ENCODE results near the gene TCF4.

Gene TCF4

GRCh38 chr18:55258088-55258487, 329.9 kb downstream of the TCF4 start:
- Histone ChIP-seq H3K4me1 (ENCODE audit: control insufficient read depth, low read length) (no peaks in the 10 kb centered on the region), H3F3A (ENCODE audit: control insufficient read depth, insufficient read depth) (0 out of 2 replicates have a peak, but pooled peaks cover 3% of the 10 kb centered on the region), H3K9me3 (ENCODE audit: control insufficient read depth, insufficient read depth, low read length) (no peaks in the 10 kb centered on the region), H3K27me3 (ENCODE audit: control insufficient read depth, low read length) (no peaks in the 10 kb centered on the region), H3K4me3 (ENCODE audit: low read length) (no peak overlapping the region), H3K4me2 (ENCODE audit: low read length) (no peak overlapping the region), H4K20me1 (ENCODE audit: control insufficient read depth, insufficient read depth, low read depth, low read length) (no peaks in the 10 kb centered on the region), H3K79me2 (ENCODE audit: control insufficient read depth, low read length) (no peaks in the 10 kb centered on the region), H3K36me3 (ENCODE audit: control insufficient read depth, low read length) (peaks cover 99% of the 10 kb centered on the region), H3K27ac (ENCODE audit: low read depth, low read length) (no peak overlapping the region), H3K9me2 (replicated peaks; ENCODE audit: control insufficient read depth, low read length) (no peaks in the 10 kb centered on the region)
- TF ChIP-seq CTCF (IDR thresholded peaks at IDR 0.05; ENCODE audit: low read depth, low read length, poor library complexity, severe bottlenecking), result no peak
- TF ChIP-seq EZH2phosphoT487 (IDR thresholded peaks at IDR 0.05; ENCODE audit: borderline replicate concordance, low read length), result no peak

- no peaks in the 10 kb centered on the region for H4K20me1 ChIP-seq (ENCODE audit: control insufficient read depth, insufficient read depth, low read depth, low read length)
- no peaks in the 10 kb centered on the region for H3K9me2 ChIP-seq (replicated peaks; ENCODE audit: control insufficient read depth, low read length)
- H3K27me3 ChIP-seq (ENCODE audit: control insufficient read depth, low read length), result no peaks in the 10 kb centered on the region
- H3K4me3 ChIP-seq (ENCODE audit: low read length), result no peak overlapping the region
- 0 out of 2 replicates have a peak, but pooled peaks cover 3% of the 10 kb centered on the region for H3F3A ChIP-seq (ENCODE audit: control insufficient read depth, insufficient read depth)
- peaks cover 99% of the 10 kb centered on the region for H3K36me3 ChIP-seq (ENCODE audit: control insufficient read depth, low read length)
- TF ChIP-seq CTCF (IDR thresholded peaks at IDR 0.05; ENCODE audit: low read depth, low read length, poor library complexity, severe bottlenecking) (no peak), EZH2phosphoT487 (IDR thresholded peaks at IDR 0.05; ENCODE audit: borderline replicate concordance, low read length) (no peak)
- no peak overlapping the region for H3K27ac ChIP-seq (ENCODE audit: low read depth, low read length)
- no peaks in the 10 kb centered on the region for H3K9me3 ChIP-seq (ENCODE audit: control insufficient read depth, insufficient read depth, low read length)
- no peaks in the 10 kb centered on the region for H3K4me1 ChIP-seq (ENCODE audit: control insufficient read depth, low read length)
- no peak overlapping the region for H3K4me2 ChIP-seq (ENCODE audit: low read length)
- H3K79me2 ChIP-seq (ENCODE audit: control insufficient read depth, low read length), result no peaks in the 10 kb centered on the region
Measured at GRCh38 chr18:55256929-55257289, 331.1 kb downstream of the TCF4 start.

GRCh38 chr18:55256226-55256928, 331.6 kb downstream of the TCF4 start:
- Histone ChIP-seq H3F3A (ENCODE audit: control insufficient read depth, insufficient read depth) (0 out of 2 replicates have a peak, but pooled peaks cover 3% of the 10 kb centered on the region), H3K9me2 (replicated peaks; ENCODE audit: control insufficient read depth, low read length) (no peaks in the 10 kb centered on the region), H3K27ac (ENCODE audit: low read depth, low read length) (no peak overlapping the region), H4K20me1 (ENCODE audit: control insufficient read depth, insufficient read depth, low read depth, low read length) (no peaks in the 10 kb centered on the region), H3K4me2 (ENCODE audit: low read length) (no peak overlapping the region), H3K27me3 (ENCODE audit: control insufficient read depth, low read length) (no peaks in the 10 kb centered on the region), H3K36me3 (ENCODE audit: control insufficient read depth, low read length) (peaks cover 100% of the 10 kb centered on the region), H3K79me2 (ENCODE audit: control insufficient read depth, low read length) (no peaks in the 10 kb centered on the region), H3K4me3 (ENCODE audit: low read length) (no peak overlapping the region), H3K9me3 (ENCODE audit: control insufficient read depth, insufficient read depth, low read length) (no peaks in the 10 kb centered on the region), H3K4me1 (ENCODE audit: control insufficient read depth, low read length) (no peaks in the 10 kb centered on the region)
- TF ChIP-seq EZH2phosphoT487 (IDR thresholded peaks at IDR 0.05; ENCODE audit: borderline replicate concordance, low read length) (no peak), CTCF (IDR thresholded peaks at IDR 0.05; ENCODE audit: low read depth, low read length, poor library complexity, severe bottlenecking) (no peak)

All from DOHH2 (cell line).